ENCODE data around the gene LRRC8B.

- TF ChIP-seq CTCF (IDR thresholded peaks at IDR 0.05): no peak
- no peak for TF ChIP-seq POLR2A (IDR thresholded peaks at IDR 0.05; ENCODE audit: low read depth)
- no peak for TF ChIP-seq EP300 (IDR thresholded peaks at IDR 0.05)
- no peak for TF ChIP-seq POLR2AphosphoS5 (IDR thresholded peaks at IDR 0.05)
Measured at GRCh38 chr1:89487972-89488371, 36.7 kb upstream of the LRRC8B start.
